OCI-LY7 (cell line): ENCODE measurements around the gene MYOF. TPM values are rescaled to one million over a fixed set of nuclear protein-coding genes. Genes with fewer than 3 reads are reported as not detected.

Source experiments
- BruUV-seq: library from RNA; stranded (reverse); fragments of 400-500 nt; replicated peaks from 2 replicates; lab custom pipeline; 2021; lab: Mats Ljungman, UMichigan
- CTCF ChIA-PET: fragments of 300-600 bp; sonication (Branson Sonifier 250); formaldehyde crosslinking; loops from one replicate; lab custom pipeline; 2022; ENCODE audit warnings: antibody characterized with exemption; ENCODE audit not compliant: unreplicated experiment; lab: Charles Lee
- POLR2A ChIA-PET: fragments of 300-600 bp; sonication (Branson Sonifier 250); formaldehyde crosslinking; loops from one replicate; lab custom pipeline; 2022; ENCODE audit warnings: antibody characterized with exemption; lab: Charles Lee
- DNase-seq: peaks from one replicate; pipeline ENCODE4 v3.0.0-alpha.2; 2015; ENCODE audit warnings: low spot score
- H2AFZ ChIP-seq: fragments of 200-600 bp; sonication (generic), shearing (Covaris generic); 2 replicates; pipeline ENCODE4 v1.6.1; 2014; ENCODE audit warnings: mild to moderate bottlenecking, antibody characterized with exemption, low read length, moderate library complexity
- H3K27ac ChIP-seq: fragments of 200-600 bp; sonication (generic); 2 replicates; pipeline ENCODE4 v1.5.1; 2014; ENCODE audit warnings: mixed run types, low read depth, mild to moderate bottlenecking, moderate library complexity, low read length, inconsistent platforms; ENCODE audit not compliant: poor library complexity, severe bottlenecking
- H3K36me3 ChIP-seq: fragments of 200-600 bp; sonication (generic); 2 replicates; pipeline ENCODE4 v1.6.1; 2014; ENCODE audit warnings: mild to moderate bottlenecking, antibody characterized with exemption, low read length, moderate library complexity, mixed read lengths; ENCODE audit not compliant: insufficient read depth
- H3K4me1 ChIP-seq: fragments of 200-600 bp; sonication (generic); 2 replicates; pipeline ENCODE4 v1.5.1; 2014; ENCODE audit warnings: mild to moderate bottlenecking, low read length; ENCODE audit not compliant: insufficient read depth, poor library complexity, severe bottlenecking
- H3K4me2 ChIP-seq: fragments of 200-600 bp; sonication (generic); 2 replicates; pipeline ENCODE4 v1.6.1; 2014; ENCODE audit warnings: mild to moderate bottlenecking, low read length
- H3K4me3 ChIP-seq: fragments of 200-600 bp; sonication (generic); 2 replicates; pipeline ENCODE4 v1.5.1; 2014; ENCODE audit warnings: mild to moderate bottlenecking, low read depth, low read length; ENCODE audit not compliant: poor library complexity, severe bottlenecking
- H3K79me2 ChIP-seq: fragments of 200-600 bp; sonication (generic); 2 replicates; pipeline ENCODE4 v1.6.1; 2016; ENCODE audit warnings: low read depth, mild to moderate bottlenecking, low read length, moderate library complexity, mixed read lengths; ENCODE audit not compliant: insufficient read depth
- H3K9me2 ChIP-seq: fragments of 200-600 bp; sonication (generic); 2 replicates; pipeline ENCODE4 v1.6.1; 2016; ENCODE audit warnings: mild to moderate bottlenecking, low read length, mixed read lengths; ENCODE audit not compliant: insufficient read depth
- H3K9me3 ChIP-seq: fragments of 200-600 bp; sonication (generic); 2 replicates; pipeline ENCODE4 v1.6.1; 2014; ENCODE audit warnings: mild to moderate bottlenecking, mixed run types, low read length, mixed read lengths
- H4K20me1 ChIP-seq: fragments of 200-600 bp; sonication (generic); 2 replicates; pipeline ENCODE4 v1.6.1; 2014; ENCODE audit warnings: mild to moderate bottlenecking, antibody characterized with exemption, low read length, moderate library complexity, mixed read lengths; ENCODE audit not compliant: insufficient read depth
- CTCF ChIP-seq: fragments of 200-600 bp; sonication (generic); conservative IDR thresholded peaks from 2 replicates; pipeline ENCODE4 v1.5.1; 2014; ENCODE audit warnings: mild to moderate bottlenecking, antibody characterized with exemption, low read length, moderate library complexity, mixed read lengths
- EZH2phosphoT487 ChIP-seq: fragments of 200-600 bp; sonication (generic); IDR thresholded peaks from 2 replicates; pipeline ENCODE4 v1.6.1; 2018; ENCODE audit warnings: low read depth, borderline replicate concordance, mild to moderate bottlenecking, mixed run types, antibody characterized with exemption, low read length, moderate library complexity, mixed read lengths
- intact Hi-C: fragments of 100-400 bp; cut with micrococcal nuclease; formaldehyde crosslinking; loops from one replicate; pipeline ENCODE4 v1.10.0; 2022; ENCODE audit not compliant: unreplicated experiment
- total RNA-seq, 2 experiments: library from RNA; depleted of rRNA in 1 of 2; stranded (reverse); fragments of >200 nt in 1 of 2; shearing (Covaris generic) in 1 of 2; gene quantifications; 2 replicates each; pipeline ENCODE4 v1.2.3, GENCODE V29; 2014 to 2022

The MYOF gene
- total RNA-seq, 2 experiments from 2014 or later: 0.42 TPM; not detected in 1

- no TSS peak for BruUV-seq
- Histone ChIP-seq H3K4me1 (peaks cover 4% of the 10 kb centered on the region), H2AFZ (no peak overlapping the region), H4K20me1 (no peaks in the 10 kb centered on the region), H3K9me2 (no peaks in the 10 kb centered on the region), H3K4me3 (no peak overlapping the region), H3K36me3 (no peaks in the 10 kb centered on the region), H3K79me2 (no peaks in the 10 kb centered on the region), H3K27ac (no peak overlapping the region), H3K4me2 (no peak overlapping the region), H3K9me3 (no peaks in the 10 kb centered on the region)
- TF ChIP-seq EZH2phosphoT487: no peak
- TF ChIP-seq CTCF: no peak
- DNase-seq: no peak
- POLR2A ChIA-PET: no interaction called here
- intact Hi-C loops: no loop called here
- CTCF ChIA-PET: no interaction called here
Measured at GRCh38 chr10:93417921-93418320, 64.2 kb downstream of the MYOF start.

- ChIA-PET POLR2A (no interaction called here), CTCF (no interaction called here)
- Histone ChIP-seq H3K36me3 (no peaks in the 10 kb centered on the region), H4K20me1 (no peaks in the 10 kb centered on the region), H3K4me2 (no peak overlapping the region), H3K4me3 (no peak overlapping the region), H3K9me3 (no peaks in the 10 kb centered on the region), H3K79me2 (no peaks in the 10 kb centered on the region), H2AFZ (no peak overlapping the region), H3K4me1 (peaks cover 11% of the 10 kb centered on the region), H3K9me2 (no peaks in the 10 kb centered on the region), H3K27ac (no peak overlapping the region)
- TF ChIP-seq EZH2phosphoT487: no peak
- TF ChIP-seq CTCF: no peak
- BruUV-seq: no TSS peak
- intact Hi-C loops: no loop called here
- DNase-seq: no peak
Measured at GRCh38 chr10:93417266-93417665, 64.9 kb downstream of the MYOF start.

GRCh38 chr10:93416824-93417223 is 65.3 kb downstream of the MYOF start:
- Histone ChIP-seq H2AFZ (no peak overlapping the region), H3K27ac (no peak overlapping the region), H4K20me1 (no peaks in the 10 kb centered on the region), H3K4me3 (no peak overlapping the region), H3K9me3 (no peaks in the 10 kb centered on the region), H3K4me2 (no peak overlapping the region), H3K36me3 (no peaks in the 10 kb centered on the region), H3K4me1 (peaks cover 11% of the 10 kb centered on the region), H3K79me2 (no peaks in the 10 kb centered on the region), H3K9me2 (no peaks in the 10 kb centered on the region)
- intact Hi-C loops: no loop called here
- TF ChIP-seq EZH2phosphoT487 (no peak), CTCF (no peak)
- ChIA-PET POLR2A (no interaction called here), CTCF (interaction anchor here (0.6 kb wide), 1 partner anchor 791 kb away, joined by 3 read pairs; no protein-coding TSS in a partner anchor)
- no TSS peak for BruUV-seq
- DNase-seq: no peak
